Duodenal mucosa (tissue), 2 donors: ENCODE data around the gene TBC1D10B.

ENCODE experiments used
- H3K27ac ChIP-seq: one replicate; pipeline ENCODE4 v1.7.0; 2013; ENCODE audit warnings: low read depth, low read length
- H3K27me3 ChIP-seq, 2 donors: one replicate each; pipeline ENCODE4 v1.7.0; 2013; ENCODE audit warnings: low read length in 2 of 2, control low read depth in 1 of 2; ENCODE audit not compliant: insufficient read depth in 2 of 2, control insufficient read depth in 1 of 2
- H3K36me3 ChIP-seq, 2 donors: one replicate each; pipeline ENCODE4 v1.7.0; 2013; ENCODE audit warnings: low read length in 2 of 2, control low read depth in 1 of 2; ENCODE audit not compliant: insufficient read depth in 2 of 2, control insufficient read depth in 1 of 2
- H3K4me1 ChIP-seq, 2 donors: one replicate each; pipeline ENCODE4 v1.7.0; 2013; ENCODE audit warnings: low read length in 2 of 2, control low read depth in 1 of 2; ENCODE audit not compliant: insufficient read depth in 2 of 2, control insufficient read depth in 1 of 2
- H3K4me3 ChIP-seq, 2 donors: one replicate each; pipeline ENCODE4 v1.7.0; 2013; ENCODE audit warnings: low read length in 2 of 2, low read depth in 1 of 2
- H3K9ac ChIP-seq, 2 donors: one replicate each; pipeline ENCODE4 v1.7.0; 2013; ENCODE audit warnings: low read length in 2 of 2, low read depth in 1 of 2
- H3K9me3 ChIP-seq, 2 donors: one replicate each; pipeline ENCODE4 v1.7.0; 2013; ENCODE audit warnings: low read length in 2 of 2, control low read depth in 1 of 2; ENCODE audit not compliant: control insufficient read depth in 1 of 2

The TBC1D10B gene

GRCh38 chr16:30372038-30372712, 1.9 kb upstream of the TBC1D10B start:
- H3K4me3 ChIP-seq = no peak overlapping the region
- peaks cover 20 to 29% of the 10 kb centered on the region in 2 donors for H3K4me1 ChIP-seq
- H3K9me3 ChIP-seq = no peaks in the 10 kb centered on the region
- no peaks in the 10 kb centered on the region for H3K27me3 ChIP-seq
- no peaks in the 10 kb centered on the region for H3K36me3 ChIP-seq
- H3K9ac ChIP-seq = peak overlapping the region; percentile 27 to 71
- H3K27ac ChIP-seq = no peak overlapping the region

GRCh38 chr16:30371248-30371816, 1.0 kb upstream of the TBC1D10B start:
- H3K27ac ChIP-seq = peak overlapping the region; percentile 85
- no peaks in the 10 kb centered on the region for H3K36me3 ChIP-seq
- H3K27me3 ChIP-seq = no peaks in the 10 kb centered on the region
- peaks cover 24 to 25% of the 10 kb centered on the region in 2 donors for H3K4me1 ChIP-seq
- peak overlapping the region; percentile 70 to 74 for H3K4me3 ChIP-seq
- no peaks in the 10 kb centered on the region for H3K9me3 ChIP-seq
- H3K9ac ChIP-seq = peak overlapping the region; percentile 71 to 82

GRCh38 chr16:30369938-30370455, 297 bp downstream of the TBC1D10B start:
- Histone ChIP-seq H3K9ac (peak overlapping the region in 1 of 2 donors; percentile 86), H3K36me3 (peaks cover 5 to 9% of the 10 kb centered on the region in 2 donors), H3K4me3 (peak overlapping the region; percentile 74 to 90), H3K4me1 (peaks cover 24 to 25% of the 10 kb centered on the region in 2 donors), H3K27ac (no peak overlapping the region), H3K9me3 (no peaks in the 10 kb centered on the region), H3K27me3 (no peaks in the 10 kb centered on the region)

DNA sequence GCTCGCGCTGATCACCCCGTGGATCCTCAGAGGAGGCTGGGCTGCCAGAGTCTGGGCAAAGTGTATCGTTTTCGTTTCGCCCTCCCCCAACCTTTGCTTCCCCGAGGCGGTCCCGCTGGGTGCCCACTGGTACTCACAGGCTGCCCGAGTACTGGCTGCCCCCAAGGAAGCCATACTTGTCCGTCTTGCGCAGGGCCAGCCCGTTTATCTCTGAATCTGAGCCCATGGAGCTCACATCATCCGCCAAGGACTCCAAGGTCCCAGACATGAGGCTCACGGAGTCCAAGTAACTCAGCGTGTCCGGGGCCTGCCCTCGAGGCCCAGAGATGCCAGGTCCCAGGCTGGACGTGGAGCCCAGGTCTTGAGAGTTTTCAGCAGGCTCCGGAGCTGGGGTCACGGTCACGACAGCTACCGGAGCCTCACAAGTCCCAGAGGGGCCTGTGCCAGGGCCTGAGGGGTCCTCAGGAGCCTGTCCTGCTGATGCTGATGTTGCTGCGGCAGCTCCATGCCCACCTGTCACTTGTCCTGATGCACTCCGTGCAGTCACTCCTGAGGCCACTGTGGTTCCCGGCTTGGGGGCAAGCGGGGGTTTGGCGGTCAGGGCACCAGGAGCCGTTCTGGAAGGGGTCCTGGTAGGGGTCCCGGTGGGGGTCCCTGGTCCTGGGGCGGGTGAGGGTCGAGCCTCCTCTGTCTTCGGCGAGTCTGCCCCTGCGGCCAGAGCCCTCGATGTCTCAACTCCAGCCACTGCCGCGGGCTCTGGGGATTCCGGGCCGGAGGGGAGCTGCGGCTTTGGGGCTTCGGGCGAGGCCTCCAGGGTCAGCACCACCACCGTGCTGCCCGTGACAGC, 980 bp downstream of the TBC1D10B start:
- peaks cover 12 to 16% of the 10 kb centered on the region in 2 donors for H3K36me3 ChIP-seq
- H3K27me3 ChIP-seq = no peaks in the 10 kb centered on the region
- no peaks in the 10 kb centered on the region for H3K9me3 ChIP-seq
- peaks cover 24 to 25% of the 10 kb centered on the region in 2 donors for H3K4me1 ChIP-seq
- H3K4me3 ChIP-seq = peak overlapping the region; percentile 74 to 90
- H3K27ac ChIP-seq = peak overlapping the region; percentile 17
- H3K9ac ChIP-seq = peak overlapping the region; percentile 86

- H3K9ac ChIP-seq = peak overlapping the region; percentile 86
- H3K4me3 ChIP-seq = peak overlapping the region; percentile 74 to 90
- peaks cover 24 to 25% of the 10 kb centered on the region in 2 donors for H3K4me1 ChIP-seq
- no peaks in the 10 kb centered on the region for H3K27me3 ChIP-seq
- H3K9me3 ChIP-seq = no peaks in the 10 kb centered on the region
- H3K27ac ChIP-seq = no peak overlapping the region
- peaks cover 12 to 18% of the 10 kb centered on the region in 2 donors for H3K36me3 ChIP-seq
Measured at GRCh38 chr16:30368792-30369090, 1.6 kb downstream of the TBC1D10B start.

GRCh38 chr16:30368122-30368791, 2.0 kb downstream of the TBC1D10B start:
- Histone ChIP-seq H3K9me3 (no peaks in the 10 kb centered on the region), H3K27me3 (no peaks in the 10 kb centered on the region), H3K9ac (peak overlapping the region; percentile 86), H3K4me3 (peak overlapping the region; percentile 74 to 90), H3K36me3 (peaks cover 12 to 18% of the 10 kb centered on the region in 2 donors), H3K27ac (no peak overlapping the region), H3K4me1 (peaks cover 24 to 25% of the 10 kb centered on the region in 2 donors)

- no peaks in the 10 kb centered on the region for H3K27me3 ChIP-seq
- peaks cover 24 to 25% of the 10 kb centered on the region in 2 donors for H3K4me1 ChIP-seq
- peak overlapping the region; percentile 74 to 90 for H3K4me3 ChIP-seq
- H3K27ac ChIP-seq = no peak overlapping the region
- peak overlapping the region; percentile 86 for H3K9ac ChIP-seq
- H3K36me3 ChIP-seq = peaks cover 13 to 24% of the 10 kb centered on the region in 2 donors
- no peaks in the 10 kb centered on the region for H3K9me3 ChIP-seq
Measured at GRCh38 chr16:30367349-30368009, 2.8 kb downstream of the TBC1D10B start.

DNA sequence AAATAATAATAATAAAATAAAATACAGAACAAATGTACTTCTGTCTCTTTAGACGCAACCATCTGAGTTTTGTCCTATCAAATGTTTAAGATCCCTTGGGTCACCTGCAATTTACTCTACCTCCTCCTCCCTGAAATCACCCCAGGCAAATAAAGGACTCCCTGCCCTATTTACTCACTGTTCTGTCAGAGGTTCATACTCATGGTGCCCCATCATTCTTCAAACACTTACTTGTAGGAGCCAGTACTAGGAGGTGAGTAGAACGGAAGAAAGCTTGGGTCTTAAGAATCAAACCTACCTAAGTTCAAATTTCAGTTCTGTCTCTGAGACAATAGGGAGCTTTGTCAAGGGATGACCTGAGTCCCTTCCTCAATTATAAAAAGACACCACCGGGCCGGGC, 3.8 kb downstream of the TBC1D10B start:
- Histone ChIP-seq H3K27ac (no peak overlapping the region), H3K27me3 (no peaks in the 10 kb centered on the region), H3K9me3 (no peaks in the 10 kb centered on the region), H3K36me3 (peaks cover 18 to 27% of the 10 kb centered on the region in 2 donors), H3K4me1 (peaks cover 19 to 24% of the 10 kb centered on the region in 2 donors), H3K4me3 (no peak overlapping the region), H3K9ac (no peak overlapping the region)

DNA sequence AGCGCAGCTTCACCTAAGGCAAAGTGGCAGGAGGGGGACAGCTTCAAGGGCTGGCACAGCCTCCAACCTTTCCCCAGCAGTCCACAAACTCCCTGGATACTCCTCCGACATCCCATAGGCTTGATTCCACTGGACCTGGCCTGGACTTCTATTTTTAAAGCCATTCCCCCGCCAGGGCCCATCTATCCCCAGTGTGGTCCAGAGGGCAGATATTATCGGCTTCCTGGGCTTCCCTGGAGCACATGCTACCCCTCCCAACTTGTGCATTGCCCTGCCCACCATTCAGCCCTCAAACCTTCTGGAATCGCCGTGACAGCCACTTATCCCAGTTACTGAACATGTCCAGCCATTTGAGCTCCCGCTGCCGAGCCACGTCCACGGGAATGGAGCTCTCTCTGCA, 5.1 kb downstream of the TBC1D10B start:
- Histone ChIP-seq H3K9me3 (no peaks in the 10 kb centered on the region), H3K27ac (no peak overlapping the region), H3K4me3 (no peak overlapping the region), H3K4me1 (peaks cover 15 to 20% of the 10 kb centered on the region in 2 donors), H3K36me3 (peaks cover 18 to 33% of the 10 kb centered on the region in 2 donors), H3K27me3 (no peaks in the 10 kb centered on the region), H3K9ac (no peak overlapping the region)
